D721Med (cell line): ENCODE results near the gene NUMA1.

ENCODE experiments used
- DNase-seq: peaks from one replicate; pipeline ENCODE4 v3.0.0; 2011; ENCODE audit warnings: low spot score; ENCODE audit not compliant: insufficient read length
- FAIRE-seq: peaks from 2 replicates; lab custom pipeline; 2011; peaks lifted over from hg19 to GRCh38; lab: Jason Lieb, UNC
- CTCF ChIP-seq: IDR thresholded peaks from 2 replicates; pipeline ENCODE4 v1.5.1; 2012; ENCODE audit warnings: mild to moderate bottlenecking, control low read depth; ENCODE audit not compliant: insufficient read depth; ENCODE audit errors: missing control alignments

Gene NUMA1

GRCh38 chr11:72120930-72121329, 40.6 kb upstream of the NUMA1 start:
- TF ChIP-seq CTCF: no peak
- FAIRE-seq (no peak), DNase-seq (no peak)

GRCh38 chr11:72119198-72119597, 38.9 kb upstream of the NUMA1 start:
- DNase-seq (no peak), FAIRE-seq (no peak)
- no peak for TF ChIP-seq CTCF

GRCh38 chr11:72116019-72116755, 35.8 kb upstream of the NUMA1 start:
- no peak for FAIRE-seq
- no peak for TF ChIP-seq CTCF
- no peak for DNase-seq

GRCh38 chr11:72114570-72114969, 34.2 kb upstream of the NUMA1 start:
- TF ChIP-seq CTCF: no peak
- no peak for FAIRE-seq
- no peak for DNase-seq

- TF ChIP-seq CTCF: no peak
- DNase-seq (no peak), FAIRE-seq (no peak)
Observed at GRCh38 chr11:72112978-72113808, 32.9 kb upstream of the NUMA1 start.

GRCh38 chr11:72112143-72112977, 32.0 kb upstream of the NUMA1 start, which contains the start of gene ANAPC15:
TSS of gene ANAPC15 (minus strand) at chr11:72112695. CDS start at chr11:72111276, 1,419 bp downstream.
- TF ChIP-seq CTCF: no peak
- DNase-seq (peak; percentile 55), FAIRE-seq (peak; percentile 67)
